Activated T-helper 9 cell treated with anti-CD3 and anti-CD28 coated beads, Interleukin-2, amount 50 U/mL, for 16 hours (primary cell): ENCODE results near the gene DNAJB11.
"Not testable (repeated sequence)": the region's sequence is repeated elsewhere in the genome, so short reads cannot be mapped to it uniquely, and the experiment has no call there.

ENCODE experiments used
- DNase-seq: peaks from one replicate; pipeline ENCODE4 v3.0.0-alpha.2; 2020; ENCODE audit warnings: low read depth

The DNAJB11 gene

DNA sequence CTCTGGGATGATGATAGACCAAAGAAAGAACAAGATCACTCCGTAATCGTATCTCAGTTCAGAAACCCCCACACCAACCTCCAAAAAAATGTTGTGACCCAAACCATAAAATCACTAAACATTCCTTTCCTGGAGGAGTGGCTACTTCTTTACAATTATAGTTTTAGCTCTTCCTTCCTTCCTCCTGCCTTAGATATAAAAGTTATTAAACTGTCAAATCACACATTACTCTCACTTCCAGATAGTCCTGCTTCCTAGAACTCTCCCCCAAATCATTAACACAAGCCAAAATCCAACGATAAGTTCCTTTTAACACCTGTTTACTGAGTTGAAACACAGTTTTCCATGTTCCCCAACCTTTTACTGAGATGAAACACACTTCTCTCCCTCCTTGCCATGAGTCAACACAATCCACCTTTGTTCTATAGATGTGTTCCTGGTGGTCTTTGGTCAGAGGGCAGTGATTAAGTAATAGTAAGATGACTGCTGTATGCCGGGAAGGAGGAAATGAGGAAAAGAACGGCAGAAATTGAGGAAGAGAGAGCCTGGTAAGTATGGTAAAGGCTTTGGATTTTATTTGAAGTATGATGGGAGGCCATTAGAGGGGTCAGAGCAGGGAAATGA, 18.0 kb upstream of the DNAJB11 start:
- DNase-seq = no peak

GRCh38 chr3:186564586-186564985, 5.9 kb upstream of the DNAJB11 start:
- no peak for DNase-seq

DNA sequence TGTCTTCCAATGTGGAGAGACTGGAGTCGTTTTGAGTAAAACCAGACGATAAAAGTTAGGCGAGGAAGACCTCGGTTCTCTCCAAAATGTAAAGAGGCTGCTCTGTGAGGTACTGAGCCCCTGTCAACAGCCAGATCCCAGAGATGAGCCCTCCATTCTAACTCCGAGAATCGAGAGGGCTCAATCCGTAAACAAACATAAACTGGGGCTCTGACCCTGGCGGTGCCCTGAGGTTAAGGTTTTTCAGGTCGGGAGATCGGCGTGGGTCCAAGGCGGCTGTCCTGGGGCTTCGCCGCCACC, 3.8 kb upstream of the DNAJB11 start:
- no peak for DNase-seq

GRCh38 chr3:186567072-186567921, 3.2 kb upstream of the DNAJB11 start, which contains the start of gene TBCCD1:
TBCCD1 (minus strand) TSS chr3:186567339; CDS start chr3:186564329, 3,010 bp downstream.
- DNase-seq = peak; percentile 91

- not testable (repeated sequence) for DNase-seq
Measured at GRCh38 chr3:186569361-186569760, 1.2 kb upstream of the DNAJB11 start.

- no peak for DNase-seq
Measured at GRCh38 chr3:186569779-186570095, 783 bp upstream of the DNAJB11 start.

DNA sequence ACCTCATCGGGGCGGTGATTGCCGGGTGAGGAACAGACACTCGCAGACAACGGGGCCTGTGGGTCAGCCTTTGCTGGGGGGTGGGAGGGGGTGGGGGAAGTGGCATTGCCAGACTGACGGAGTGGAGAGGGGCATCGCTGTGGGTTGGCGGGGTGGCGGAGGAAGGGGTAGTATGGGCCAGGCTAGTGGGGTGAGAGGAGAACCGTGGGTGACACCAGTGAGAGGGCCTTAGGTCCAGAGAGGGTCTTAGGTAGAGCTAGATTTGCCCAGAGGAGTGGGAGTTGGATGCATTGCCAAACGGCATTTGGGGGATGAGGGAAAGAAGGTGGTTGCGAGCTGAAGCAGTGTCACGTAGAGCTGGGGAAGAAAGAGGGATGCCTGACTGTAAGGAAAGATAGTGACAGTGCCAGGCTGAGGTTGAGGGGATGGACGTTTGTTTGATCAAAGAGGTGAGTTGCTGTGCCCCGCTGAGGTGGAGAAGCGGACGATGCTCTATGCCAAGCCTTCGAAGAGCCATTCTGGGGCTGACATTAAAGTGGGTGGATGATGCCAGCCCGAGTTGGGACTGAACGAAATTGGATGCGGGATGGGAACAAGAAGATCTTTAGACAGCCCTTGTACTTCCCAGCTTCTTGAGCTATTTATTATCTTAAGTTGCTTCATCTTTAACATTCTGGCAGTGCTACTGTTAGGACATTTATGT, 572 bp downstream of the DNAJB11 start:
- DNase-seq = no peak

DNA sequence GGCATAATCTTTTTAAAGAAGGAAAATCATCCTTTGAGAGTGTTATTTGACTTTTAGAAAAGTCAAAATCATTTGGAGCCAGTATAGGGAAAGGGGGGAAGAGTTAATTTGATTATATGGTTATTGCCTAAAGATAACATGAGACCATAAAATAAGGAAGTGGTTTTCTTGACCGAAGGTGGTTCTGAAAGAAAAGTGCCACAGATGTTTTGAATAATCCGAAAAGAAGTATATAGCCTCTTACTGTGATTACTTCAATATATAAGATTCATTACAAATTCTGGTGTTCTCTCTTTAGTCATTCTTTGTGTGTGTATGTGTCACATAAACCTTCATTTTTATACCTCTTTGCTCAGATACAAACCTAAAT, 1.1 kb downstream of the DNAJB11 start:
- no peak for DNase-seq

DNA sequence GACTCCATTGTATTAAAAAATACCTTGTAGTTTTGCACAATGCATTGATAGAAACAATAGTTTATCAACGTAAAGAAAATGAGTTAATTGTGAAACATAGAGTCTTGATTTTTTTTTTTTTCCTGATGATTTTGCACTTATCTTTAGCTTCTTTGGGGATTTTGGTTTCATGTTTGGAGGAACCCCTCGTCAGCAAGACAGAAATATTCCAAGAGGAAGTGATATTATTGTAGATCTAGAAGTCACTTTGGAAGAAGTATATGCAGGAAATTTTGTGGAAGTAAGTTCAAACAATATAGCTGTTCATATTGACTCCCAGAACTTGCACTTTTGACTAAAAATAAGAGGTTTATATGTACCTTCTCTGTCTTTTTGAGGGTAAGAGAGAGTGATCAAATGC, 7.0 kb downstream of the DNAJB11 start:
- no peak for DNase-seq

- DNase-seq = no peak
Measured at GRCh38 chr3:186580785-186581184, 10.3 kb downstream of the DNAJB11 start.

DNA sequence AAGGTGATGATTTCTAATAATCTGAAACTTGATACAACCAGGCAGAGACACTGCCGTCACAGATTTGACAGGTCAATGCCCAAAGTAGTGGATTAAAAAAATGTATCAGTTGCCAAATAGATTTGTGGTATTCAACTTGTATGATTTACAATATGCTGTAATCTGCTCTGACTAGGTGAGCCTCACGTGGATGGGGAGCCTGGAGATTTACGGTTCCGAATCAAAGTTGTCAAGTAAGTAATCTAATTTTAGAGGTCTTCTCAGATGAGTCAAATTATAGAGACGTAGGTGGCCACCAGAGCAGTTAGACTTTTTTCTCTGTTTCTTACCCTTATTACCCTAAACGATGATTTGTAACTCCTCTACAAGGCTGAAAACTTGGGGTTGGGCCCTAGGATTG, 12.0 kb downstream of the DNAJB11 start:
- no peak for DNase-seq

GRCh38 chr3:186583831-186584230, 13.3 kb downstream of the DNAJB11 start:
- no peak for DNase-seq

GRCh38 chr3:186586245-186586644, 15.7 kb downstream of the DNAJB11 start:
- DNase-seq = not testable (repeated sequence)

- DNase-seq = no peak
Measured at GRCh38 chr3:186587183-186587582, 16.7 kb downstream of the DNAJB11 start.

DNA sequence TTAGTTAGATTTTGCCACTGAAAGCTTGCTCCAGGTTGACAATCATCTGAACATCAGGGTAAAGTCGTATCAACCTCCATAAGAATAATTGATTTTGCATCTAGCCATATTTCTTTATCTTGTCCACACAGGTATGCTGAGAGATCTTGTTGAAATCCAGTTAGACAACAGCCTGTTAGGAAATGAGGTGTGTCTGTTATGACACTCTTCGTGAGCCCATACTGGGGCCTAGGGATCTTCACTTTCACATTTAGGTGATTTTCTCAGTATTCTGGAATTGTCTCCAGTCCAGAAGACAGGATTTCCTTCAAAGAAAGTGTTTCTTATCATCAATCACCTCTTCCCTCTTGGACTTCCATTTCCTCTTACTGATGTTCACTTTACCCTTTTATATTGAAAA, 18.1 kb downstream of the DNAJB11 start:
- DNase-seq = no peak

DNA sequence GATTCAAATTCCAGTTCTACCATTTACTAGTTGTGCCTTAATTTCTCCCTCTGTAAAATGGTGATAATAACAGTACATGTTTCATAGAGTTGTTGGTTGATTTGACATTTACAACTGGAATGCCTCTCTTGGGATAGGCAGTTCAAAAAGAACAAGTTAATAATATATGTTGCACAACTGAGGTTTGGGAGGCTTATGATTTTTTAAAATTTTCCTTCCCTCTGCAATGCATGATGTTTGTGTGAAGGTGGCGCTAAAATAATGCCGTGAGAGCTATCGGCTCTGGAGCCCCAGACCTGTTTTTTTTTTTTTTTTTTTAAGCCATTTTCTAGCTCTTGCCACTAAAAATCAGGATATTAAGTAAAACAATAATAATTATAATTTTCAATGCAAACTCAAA, 18.6 kb downstream of the DNAJB11 start:
- no peak for DNase-seq

- DNase-seq = no peak
Measured at GRCh38 chr3:186589856-186590579, 19.5 kb downstream of the DNAJB11 start.

DNA sequence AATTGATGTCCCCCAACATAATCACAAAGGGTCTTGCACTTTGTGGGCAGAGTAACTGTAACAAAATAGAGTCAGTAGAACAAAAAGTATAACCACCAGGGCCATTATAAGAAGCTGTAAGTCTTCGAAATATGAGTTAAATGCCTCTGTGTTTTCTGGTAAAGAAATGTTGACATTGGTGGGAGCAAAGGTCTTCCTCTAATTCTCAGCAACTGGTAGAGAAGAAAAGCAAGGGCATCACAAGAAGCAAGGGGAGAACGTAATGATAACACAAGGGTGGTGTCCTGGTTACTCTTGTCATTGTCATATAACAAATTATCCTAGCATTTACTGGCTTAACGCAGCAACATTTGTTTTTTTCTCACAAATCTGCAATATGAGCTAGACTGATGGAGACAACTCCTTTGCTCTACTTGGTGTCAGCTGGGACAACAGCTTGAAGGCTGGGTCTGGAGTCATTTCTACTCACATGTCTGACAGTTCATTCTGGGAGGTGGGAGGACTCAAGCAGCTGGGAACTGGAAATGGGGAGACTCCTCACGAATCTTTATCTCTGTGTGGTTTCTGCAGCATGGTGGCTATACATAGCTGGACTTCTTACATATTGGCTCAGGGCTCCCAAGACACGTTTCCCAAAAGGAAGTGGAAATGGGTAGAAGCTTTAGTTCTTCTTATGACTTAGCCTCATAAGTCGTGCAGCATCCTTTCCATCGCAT, 20.2 kb downstream of the DNAJB11 start:
- DNase-seq = no peak

- DNase-seq = no peak
Measured at GRCh38 chr3:186592682-186593081, 22.2 kb downstream of the DNAJB11 start.

DNA sequence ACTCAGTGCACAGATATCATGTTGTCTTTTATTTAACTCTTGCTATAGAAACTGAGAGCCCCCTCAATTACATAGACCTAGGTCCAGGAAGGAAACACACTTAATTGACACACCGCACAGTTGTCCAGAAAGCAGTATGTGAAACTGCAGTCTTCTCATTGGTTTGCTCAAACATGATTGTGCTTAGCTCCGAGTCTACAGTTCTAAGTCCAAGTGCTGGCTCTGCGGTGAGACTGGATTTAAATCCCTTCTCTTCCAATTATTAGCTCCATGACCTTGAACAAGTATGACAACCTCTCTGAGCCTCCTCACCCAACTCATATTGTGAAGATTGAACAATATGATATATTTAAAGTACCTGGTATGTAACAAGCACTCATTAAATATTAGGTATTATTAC, 23.3 kb downstream of the DNAJB11 start:
- DNase-seq = no peak

DNA sequence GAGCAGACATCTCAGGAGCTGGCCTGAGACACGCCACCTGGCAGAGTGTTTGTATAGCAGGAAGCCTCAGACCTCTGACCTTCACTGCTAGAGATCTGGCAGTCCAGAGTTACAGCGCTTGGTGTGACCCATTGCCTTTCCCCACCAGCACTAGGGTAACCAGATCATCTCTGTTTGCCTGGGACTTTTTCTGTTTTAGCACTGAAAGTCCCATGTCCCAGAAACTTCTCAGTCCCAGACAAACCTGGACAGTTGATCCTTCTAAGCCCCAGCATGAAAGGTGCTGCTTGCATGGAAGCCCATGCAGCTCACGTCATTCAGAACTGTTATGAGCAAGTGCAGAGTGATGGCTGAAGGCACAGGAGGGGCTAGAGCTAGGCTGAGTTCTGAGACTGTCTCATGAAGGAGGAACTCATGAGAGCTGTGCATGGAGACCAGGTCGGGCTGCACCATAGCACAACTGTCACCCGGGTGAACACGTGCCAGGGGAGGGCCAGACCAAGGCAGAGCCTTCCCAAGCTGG, 24.1 kb downstream of the DNAJB11 start:
- no peak for DNase-seq
